ENCODE results near the gene LMBR1L. TPM values are rescaled to one million over a fixed set of nuclear protein-coding genes. Genes with fewer than 3 reads are reported as not detected.

The LMBR1L gene
- total RNA-seq, 1 experiment from 2014 or later = 55.1 TPM

- Histone ChIP-seq H3K27ac (ENCODE audit: insufficient read length, low read depth, low read length) (no peak overlapping the region), H3K9ac (ENCODE audit: extremely low read depth, insufficient read length, low read length) (no peak overlapping the region), H3K27me3 (ENCODE audit: insufficient read depth, low read length) (no peaks in the 10 kb centered on the region), H3K14ac (ENCODE audit: insufficient read depth, low read length) (no peak overlapping the region), H3K18ac (ENCODE audit: insufficient read length, low read depth, low read length) (no peak overlapping the region), H2BK120ac (ENCODE audit: low read depth, low read length, poor library complexity, severe bottlenecking) (no peak overlapping the region), H2AFZ (ENCODE audit: low read length) (no peak overlapping the region), H4K8ac (replicated peaks; ENCODE audit: insufficient read length, low read depth, low read length) (no peak overlapping the region), H2BK20ac (ENCODE audit: low read depth, low read length, poor library complexity, severe bottlenecking) (no peak overlapping the region), H2BK15ac (ENCODE audit: low read depth, low read length) (no peak overlapping the region), H4K91ac (ENCODE audit: insufficient read length, low read depth, low read length) (no peak overlapping the region), H3K4me1 (ENCODE audit: insufficient read depth, low read length) (peaks cover 2% of the 10 kb centered on the region; the same call in 1 of the 2 replicates), H3K4ac (ENCODE audit: low read depth, low read length) (no peak overlapping the region), H2BK5ac (ENCODE audit: insufficient read length, low read length) (no peak overlapping the region), H3T11ph (ENCODE audit: low read length) (no peak overlapping the region), H3K79me2 (ENCODE audit: insufficient read depth, low read length) (peaks cover 14% of the 10 kb centered on the region; the same call in 1 of the 2 replicates), H2AK5ac (ENCODE audit: insufficient read length, low read length) (no peak overlapping the region), H3K23me2 (ENCODE audit: insufficient read length, low read depth, low read length, poor library complexity, severe bottlenecking) (no peaks in the 10 kb centered on the region), H3K56ac (ENCODE audit: insufficient read length, low read depth, low read length) (no peak overlapping the region), H3K4me2 (ENCODE audit: insufficient read depth, insufficient read length, low read length) (no peak overlapping the region), H2BK12ac (ENCODE audit: insufficient read length, low read depth, low read length) (no peak overlapping the region), H3K79me1 (ENCODE audit: insufficient read depth, low read depth, low read length, poor library complexity, severe bottlenecking) (peaks cover 14% of the 10 kb centered on the region), H4K5ac (ENCODE audit: insufficient read length, low read depth, low read length) (no peak overlapping the region), H3K9me3 (ENCODE audit: control insufficient read depth, low read depth, low read length) (no peaks in the 10 kb centered on the region), H3K23ac (ENCODE audit: insufficient read length, low read depth, low read length) (no peak overlapping the region), H4K20me1 (ENCODE audit: control insufficient read depth, insufficient read depth, insufficient read length) (no peaks in the 10 kb centered on the region)
- H3K27me3 Mint-ChIP-seq (ENCODE audit: low read depth) = no peaks in the 10 kb centered on the region
- H3K27ac Mint-ChIP-seq = peak overlapping the region in 1 of 3 experiments; percentile 14; a peak in 2 of 7 replicates
- no peak overlapping the region for H3K4me3 Mint-ChIP-seq
- H3K4me1 Mint-ChIP-seq = peaks cover 6 to 9% of the 10 kb centered on the region in 2 experiments
- no CpG with 5 or more reads among the region's 13 CpGs for WGBS (ENCODE audit: extremely low coverage, insufficient read length, low lambda C conversion rate)
- TF ChIP-seq CTCF (conservative IDR thresholded peaks at IDR 0.05) = no peak
- DNase-seq = no peak
- H3K36me3 Mint-ChIP-seq (ENCODE audit: insufficient read depth in 1 of 3, low read depth in 3 of 3) = peaks cover 81 to 99% (median 97%) of the 10 kb centered on the region in 3 experiments
- H3K9me3 Mint-ChIP-seq = no peaks in the 10 kb centered on the region
Observed at GRCh38 chr12:49050507-49051372, 59.9 kb downstream of the LMBR1L start.

Data from H9 (cell line).